ENCODE data around the gene B2M.
"Not testable (repeated sequence)": the region's sequence is repeated elsewhere in the genome, so short reads cannot be mapped to it uniquely, and the experiment has no call there.

B2M gene

DNA sequence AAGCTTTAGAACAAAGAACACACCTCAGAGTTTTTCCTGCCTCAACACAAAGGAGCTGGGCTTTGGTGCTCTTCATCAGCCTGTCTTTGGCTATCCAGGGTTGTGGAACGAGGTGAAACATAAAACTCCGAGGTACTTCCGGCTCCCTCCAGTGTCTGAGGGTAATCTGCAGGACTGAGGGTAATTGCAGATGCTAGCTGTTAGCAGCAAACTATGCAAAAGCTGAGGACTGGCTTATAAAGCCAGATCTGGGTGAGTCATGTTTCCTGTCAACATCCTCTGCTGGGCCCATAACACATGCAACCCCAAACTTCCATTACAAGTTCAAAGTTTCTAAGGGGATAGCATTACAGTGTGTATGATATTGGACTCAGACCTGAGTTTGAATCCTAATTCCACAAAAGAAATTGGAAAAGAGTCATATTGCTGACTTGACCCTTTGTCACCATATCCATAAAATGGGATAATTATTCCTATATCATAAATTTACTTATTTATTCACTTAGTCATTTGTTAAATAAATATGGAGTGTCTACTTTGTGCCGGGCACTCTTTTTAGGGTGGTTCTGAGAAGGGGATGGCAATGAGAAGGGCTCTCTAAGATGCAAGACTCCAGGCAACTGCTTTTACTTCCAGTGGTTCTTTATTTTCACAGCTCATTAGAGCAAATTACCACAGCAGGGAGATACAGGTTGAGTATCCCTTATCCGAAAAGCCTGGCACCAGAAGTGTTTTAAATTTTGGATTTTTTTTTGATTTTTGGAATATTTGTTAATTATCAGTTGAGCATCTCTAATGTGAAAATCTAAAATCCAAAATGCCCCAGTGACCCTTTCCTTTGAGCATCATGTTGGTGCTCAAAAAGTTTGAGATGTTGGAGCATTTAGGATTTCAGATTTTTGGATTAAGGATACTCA, 15.5 kb downstream of the B2M start:
- DNase-seq = peak; percentile 95

DNA sequence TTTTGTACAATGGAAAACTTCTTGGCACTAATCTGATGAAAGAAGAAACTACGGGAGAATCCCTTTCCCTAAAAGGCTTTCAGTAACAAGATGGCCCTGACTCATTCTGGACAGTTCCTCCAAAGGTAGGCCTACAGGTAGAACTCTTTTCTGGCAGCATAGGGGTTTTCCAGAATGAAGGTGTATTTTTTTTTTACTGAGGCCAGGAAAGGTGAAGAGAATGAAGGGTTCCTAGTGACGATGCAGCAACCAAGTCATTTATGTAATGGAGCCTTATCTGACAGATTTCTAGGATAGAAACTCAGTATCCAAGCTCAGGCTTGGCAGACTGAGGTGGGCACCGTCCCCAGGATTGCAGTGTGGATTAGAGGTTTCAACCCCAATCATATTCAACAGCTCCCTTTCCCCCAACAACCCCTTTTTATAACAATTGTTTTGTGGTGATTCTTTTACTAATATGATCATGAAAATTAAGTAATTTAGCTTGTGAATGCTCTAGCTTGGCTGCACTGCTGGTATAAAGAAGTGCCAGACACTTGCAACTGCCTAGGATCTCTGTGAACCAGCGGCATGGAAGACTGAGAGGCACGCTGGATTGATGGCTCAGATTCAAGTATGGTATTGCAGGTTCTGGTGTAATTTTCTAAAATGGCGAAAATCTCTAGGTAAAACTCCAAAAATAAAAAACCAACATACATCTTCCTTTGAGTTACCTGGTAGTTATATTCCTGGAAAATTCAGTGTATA, 16.3 kb downstream of the B2M start:
- peak; percentile 41 for DNase-seq

DNA sequence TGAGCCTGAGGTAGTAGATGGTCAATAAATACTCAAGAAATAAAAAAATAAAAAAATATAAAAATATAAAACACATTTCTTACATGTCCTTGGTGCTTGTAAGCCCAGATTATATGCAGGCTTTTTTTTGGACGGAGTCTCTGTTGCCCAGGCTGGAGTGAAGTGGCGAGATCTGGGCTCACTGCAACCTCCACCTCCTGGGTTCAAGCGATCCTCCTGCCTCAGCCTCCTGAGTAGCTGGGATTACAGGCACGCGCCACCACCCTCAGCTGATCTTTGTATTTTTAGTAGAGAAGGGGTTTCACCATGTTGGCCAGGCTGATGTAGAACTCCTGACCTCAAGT, 16.9 kb downstream of the B2M start:
- not testable (repeated sequence) for DNase-seq

DNA sequence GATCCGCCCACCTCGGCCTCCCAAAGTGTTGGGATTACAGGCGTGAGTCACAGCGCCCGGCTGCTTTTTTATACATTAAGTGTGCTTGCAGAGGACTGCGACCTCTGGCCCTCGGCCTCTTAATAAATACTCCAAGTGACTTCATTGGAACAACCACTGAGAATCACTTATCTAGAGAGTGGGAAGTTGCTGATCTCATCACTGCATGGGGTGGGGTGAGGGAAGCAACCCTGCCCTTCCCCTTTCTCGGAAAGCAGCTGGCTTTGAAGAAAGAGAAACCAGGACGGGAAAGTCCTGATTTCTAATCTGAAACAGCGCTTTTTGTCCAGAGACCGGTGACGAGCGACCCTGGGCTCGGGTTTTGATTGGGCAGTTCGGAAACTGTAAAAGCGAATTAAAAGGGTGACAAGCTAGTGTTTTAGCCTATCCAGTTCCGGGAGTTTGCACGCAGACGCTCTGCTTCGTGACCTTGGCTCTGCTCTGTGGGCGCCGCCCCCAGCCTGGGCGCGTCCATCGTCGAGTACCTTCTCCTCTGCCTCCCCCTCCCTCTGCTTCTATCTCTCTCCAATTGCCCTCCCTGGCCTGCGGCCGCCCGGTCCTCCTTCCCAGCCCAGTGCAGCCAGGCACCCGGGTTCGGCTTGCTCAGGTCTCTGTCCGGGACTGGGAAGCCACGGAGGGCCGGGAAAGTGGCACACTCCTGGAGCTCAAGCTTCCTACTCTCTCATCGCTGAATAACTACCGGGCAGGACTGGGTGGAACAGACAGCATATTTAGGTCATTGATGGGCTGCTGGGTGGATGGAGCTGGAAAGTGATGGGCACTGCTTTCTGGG, 17.5 kb downstream of the B2M start:
- DNase-seq = peak; percentile 99

DNA sequence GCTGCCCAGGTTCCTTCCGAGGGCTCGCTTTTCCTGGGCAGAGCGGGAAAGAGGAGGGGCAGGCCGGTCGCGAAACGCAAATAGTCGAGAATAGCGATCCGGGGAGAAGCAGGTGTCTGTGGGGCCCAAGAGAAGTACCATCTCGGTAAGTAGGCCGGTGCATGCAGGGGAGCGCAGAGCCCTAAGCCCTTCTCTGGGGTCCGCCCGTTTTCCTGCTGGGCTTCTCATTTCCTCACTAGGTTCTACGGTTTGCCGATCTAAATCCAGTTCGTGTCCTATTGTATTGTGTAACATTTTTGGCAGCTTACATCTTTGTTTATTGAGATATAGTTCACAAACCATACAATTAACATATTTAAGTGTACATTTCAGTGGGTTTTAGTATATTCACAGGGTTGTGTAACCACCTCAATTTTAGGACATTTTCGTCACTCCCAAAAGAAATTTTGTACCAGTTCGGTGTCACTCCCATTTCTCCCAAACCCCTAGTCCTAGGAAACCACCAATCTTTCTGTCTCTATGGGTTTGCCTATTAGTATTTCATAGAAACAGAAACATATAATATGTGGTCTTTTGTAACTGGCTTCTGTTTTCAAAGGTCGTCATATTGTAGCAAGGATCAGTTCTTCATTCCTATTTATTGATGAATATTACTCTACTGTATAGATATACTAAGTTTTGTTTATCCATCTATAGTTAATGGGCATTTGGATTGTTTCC, 18.3 kb downstream of the B2M start:
- peak; percentile 46 for DNase-seq

DNA sequence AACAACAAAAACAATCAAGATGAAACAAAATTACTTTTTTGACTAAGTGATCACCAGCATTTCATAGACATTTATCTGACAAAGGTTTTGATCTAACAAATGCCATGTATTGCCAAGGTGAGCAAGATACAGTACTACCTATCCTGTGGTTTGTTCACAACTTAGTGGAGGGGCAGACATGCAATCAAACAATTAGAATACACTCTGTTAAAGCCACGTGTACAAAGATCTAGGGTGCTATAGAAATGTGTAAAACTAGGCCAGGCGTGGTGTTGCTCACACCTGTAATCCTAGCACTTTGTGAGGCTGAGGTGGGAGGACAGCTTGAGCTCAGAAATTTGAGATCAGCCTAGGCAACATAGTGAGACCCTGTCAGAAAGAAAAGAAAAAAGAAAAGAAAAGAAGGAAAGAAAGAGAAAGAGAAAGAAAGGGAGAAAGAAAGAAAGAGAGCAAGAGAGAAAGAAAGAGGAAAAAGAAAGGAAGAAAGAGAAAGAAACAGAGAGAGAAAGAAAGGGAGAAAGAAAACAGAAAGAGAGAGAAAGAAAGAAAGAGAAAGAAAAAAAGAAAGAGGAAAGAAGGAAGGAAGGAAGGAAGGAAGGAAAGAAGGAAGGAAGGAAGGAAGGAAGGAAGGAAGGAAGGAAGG, 23.6 kb downstream of the B2M start:
- no peak for DNase-seq

DNA sequence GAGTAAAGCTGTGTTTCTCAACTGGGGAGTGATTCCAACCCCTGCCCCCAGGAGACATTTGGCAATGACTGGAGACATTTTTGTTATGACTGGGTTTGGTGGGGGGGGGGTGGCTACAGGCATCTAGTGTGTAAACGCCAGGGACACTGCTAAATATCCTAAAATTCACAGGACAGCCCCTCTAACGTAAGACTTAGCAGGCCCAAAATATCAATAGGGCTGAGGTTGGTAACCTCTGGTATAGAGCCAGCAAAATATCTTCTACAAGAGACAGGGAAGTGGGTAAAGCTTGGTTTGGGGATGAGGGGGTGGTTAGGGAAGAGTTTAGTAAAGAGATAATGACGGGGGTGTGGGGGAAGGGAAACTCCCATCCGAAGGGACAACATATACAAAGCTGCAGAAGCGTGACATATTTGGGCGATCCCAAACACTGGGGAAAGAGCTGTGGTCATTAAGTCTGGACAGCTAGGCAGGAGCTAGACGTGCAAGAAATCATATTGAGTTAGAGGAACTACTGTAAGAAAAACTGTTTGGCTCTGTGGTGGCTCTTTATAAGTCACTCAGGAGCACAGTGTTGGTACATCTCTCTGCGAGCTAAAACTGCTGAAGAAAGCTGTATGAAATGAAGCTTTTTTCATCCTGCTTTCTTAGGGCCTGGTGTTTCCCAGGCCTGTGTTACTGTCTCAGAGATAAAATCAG, 24.3 kb downstream of the B2M start:
- DNase-seq = peak; percentile 67

DNA sequence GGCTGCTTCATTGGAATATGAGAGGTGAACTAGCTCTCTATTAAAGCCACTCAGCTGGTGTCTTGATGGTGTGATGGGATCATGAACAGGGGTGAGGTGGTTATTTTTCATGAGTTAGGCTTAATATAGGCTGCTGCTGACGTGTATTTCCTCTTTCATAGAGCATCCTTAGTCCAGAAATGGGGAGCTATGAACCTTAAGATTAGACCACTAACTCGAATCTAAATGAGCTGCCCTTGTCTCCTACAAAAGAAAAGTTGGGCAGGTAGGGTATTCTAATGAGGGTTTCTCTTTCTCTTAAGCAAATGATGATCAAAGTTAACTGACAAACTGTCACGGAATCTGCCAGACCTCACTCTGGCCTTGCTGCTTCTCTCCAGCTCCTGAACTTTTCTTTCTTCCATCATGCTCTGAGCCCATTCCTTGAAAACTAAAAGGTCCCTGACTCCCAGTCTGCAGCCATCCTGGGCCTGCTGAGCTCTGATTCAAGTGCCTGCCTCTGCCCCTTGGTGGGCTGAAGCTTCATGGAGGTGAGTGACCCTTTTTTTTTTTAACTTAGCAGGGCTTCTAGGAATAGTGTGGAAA, 25.0 kb downstream of the B2M start, which contains the start of gene TRIM69:
TSS of gene TRIM69 (plus strand) at position 348 of the 585 bp plus-strand sequence. CDS start at position 525, 177 bp downstream.
- DNase-seq = no peak

DNA sequence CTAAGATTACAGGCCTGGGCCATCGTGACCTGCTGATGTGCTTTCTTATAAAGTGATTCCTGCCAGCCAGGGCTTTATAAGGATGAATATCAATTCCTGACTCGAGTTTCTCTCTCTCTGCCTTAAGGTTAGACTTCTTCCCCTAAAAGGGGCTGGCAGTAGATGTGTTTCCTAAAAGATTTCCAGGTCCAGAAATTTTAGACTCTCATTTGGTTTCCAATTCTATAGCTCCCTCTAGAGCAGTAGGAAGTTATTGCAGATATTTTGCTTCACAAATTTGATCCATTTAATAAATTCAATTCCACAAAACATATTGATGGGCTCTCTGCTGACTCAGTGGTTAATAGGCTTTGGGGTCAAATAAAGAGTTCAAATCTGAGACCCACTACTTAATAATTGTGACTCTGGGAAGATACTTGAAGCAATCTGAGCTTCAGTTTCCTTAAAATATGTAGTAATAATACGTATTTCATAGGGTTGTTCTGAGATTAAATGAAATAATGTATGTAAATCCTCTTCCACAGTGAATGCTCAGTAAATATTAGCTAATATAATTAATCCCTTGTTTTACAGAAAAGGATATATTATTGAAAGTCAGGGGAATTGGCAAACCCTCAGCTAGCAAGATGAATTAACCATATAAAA, 27.1 kb downstream of the B2M start:
- peak; percentile 56 for DNase-seq

DNA sequence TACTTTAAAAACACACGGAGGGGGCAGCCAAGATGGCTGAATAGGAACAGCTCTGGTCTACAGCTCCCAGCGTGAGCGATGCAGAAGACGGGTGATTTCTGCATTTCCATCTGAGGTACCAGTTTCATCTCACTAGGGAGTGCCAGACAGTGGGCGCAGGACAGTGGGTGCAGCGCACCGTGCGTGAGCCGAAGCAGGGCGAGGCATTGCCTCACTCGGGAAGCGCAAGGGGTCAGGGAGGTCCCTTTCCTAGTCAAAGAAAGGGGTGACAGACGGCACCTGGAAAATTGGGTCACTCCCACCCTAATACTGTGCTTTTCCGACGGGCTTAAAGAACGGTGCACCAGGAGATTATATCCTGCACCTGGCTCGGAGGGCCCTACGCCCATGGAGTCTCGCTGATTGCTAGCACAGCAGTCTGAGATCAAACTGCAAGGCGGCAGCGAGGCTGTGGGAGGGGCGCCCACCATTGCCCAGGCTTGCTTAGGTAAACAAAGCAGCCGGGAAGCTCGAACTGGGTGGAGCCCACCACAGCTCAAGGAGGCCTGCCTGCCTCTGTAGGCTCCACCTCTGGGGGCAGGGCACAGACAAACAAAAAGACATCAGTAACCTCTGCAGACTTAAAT, 28.0 kb downstream of the B2M start:
- not testable (repeated sequence) for DNase-seq

DNA sequence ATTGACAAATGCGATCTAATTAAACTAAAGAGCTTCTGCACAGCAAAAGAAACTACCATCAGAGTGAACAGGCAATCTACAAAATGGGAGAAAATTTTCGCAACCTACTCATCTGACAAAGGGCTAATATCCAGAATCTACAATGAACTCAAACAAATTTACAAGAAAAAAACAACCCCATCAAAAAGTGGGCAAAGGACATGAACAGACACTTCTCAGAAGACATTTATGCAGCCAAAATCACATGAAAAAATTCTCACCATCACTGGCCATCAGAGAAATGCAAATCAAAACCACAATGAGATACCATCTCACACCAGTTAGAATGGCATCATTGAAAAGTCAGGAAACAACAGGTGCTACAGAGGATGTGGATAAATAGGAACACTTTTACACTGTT, 32.1 kb downstream of the B2M start:
- DNase-seq = not testable (repeated sequence)

DNA sequence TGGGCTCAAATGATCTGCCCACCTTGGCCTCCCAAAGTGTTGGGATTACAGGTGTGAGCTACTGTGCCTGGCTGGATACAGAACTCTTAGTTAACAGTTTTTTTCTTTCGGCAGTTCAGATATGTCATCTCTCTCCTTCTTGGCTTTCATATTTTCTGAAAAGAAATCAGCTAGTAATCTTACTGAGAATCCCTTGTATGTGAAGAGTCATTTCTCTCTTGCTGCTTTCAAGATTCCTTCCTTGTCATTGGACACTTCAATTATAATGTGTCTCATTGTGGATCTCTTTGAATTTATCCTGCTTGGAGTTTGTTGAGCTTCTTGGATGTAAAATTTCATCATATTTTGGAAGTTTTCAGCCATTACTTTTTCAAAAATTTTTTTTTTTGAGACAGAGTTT, 42.0 kb downstream of the B2M start:
- DNase-seq = no peak

DNA sequence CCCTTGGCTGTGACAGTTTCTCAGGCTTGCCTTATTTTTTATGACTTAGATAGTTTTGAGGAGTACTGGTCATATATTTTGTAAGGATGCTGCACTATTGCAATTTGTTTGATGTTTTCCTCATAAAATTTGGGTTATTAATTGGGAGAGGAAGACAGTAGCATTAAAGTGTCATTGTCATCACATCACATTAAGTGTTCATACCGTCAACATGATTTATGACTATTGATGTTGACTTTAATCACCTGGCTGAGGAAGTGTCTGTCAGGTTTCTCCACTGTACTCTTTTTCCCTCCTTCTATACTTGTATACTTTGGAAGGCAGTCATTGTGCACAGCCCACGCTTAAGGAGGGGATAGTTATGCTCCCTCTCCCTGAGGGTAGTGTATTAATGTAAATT, 51.9 kb downstream of the B2M start:
- DNase-seq = no peak

DNA sequence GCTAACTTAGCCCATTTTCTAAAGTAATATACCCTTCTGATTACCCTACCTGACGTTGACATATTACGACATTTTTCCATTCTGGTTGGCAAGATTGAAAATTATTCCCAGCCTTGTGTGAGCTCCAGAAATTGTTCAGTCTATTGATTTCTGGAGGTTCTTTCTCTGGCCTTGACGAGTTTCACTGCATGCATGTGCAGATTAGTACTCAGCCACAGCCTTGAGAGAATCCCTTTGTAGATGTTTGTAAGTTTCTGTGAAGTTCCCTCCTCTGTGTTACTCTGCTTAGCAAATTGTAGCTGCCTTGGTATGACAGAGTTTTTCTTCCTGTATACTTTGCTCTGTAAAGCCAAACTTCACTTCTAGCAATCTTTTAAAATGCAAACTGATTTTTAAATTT, 52.5 kb downstream of the B2M start:
- DNase-seq = no peak

DNA sequence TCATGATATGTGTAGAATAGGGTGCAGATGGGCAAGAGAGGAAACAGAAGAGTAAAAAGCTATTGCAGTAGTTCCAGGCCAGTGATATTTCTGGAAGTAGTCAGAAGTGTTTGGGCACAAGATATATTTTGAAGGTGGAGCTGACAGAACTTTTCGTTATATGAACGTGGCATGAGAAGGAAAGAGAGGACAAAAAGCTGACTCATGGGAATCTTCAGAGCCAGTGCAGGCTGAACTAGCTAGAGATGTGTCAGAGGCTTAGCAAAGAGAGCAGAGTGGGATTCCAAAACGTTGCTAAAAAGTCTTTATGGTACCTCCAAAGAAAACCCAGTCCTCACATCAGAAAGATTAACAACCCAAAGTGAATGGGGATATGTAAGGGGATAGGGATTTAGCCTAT, 53.7 kb downstream of the B2M start:
- no peak for DNase-seq

Data from activated CD4-positive, alpha-beta T cell treated with anti-CD3 and anti-CD28 coated beads, Interleukin-2, amount 50 U/mL, for 16 hours (primary cell).